BJ (cell line): ENCODE results near the gene UBE2Q1. TPM values are rescaled to one million over a fixed set of nuclear protein-coding genes. Genes with fewer than 3 reads are reported as not detected.
A peak's percentile ranks its signal among the peaks of the same experiment; 100 is the strongest.

Experiments
- CTCF ChIA-PET: fragments of 350-600 bp; formaldehyde crosslinking; extraction: SDS; loops from one replicate; lab custom pipeline; 2021; ENCODE audit warnings: antibody characterized with exemption, inconsistent platforms; lab: Yijun Ruan, JAX
- POLR2A ChIA-PET: fragments of 300-600 bp; sonication (Branson Sonifier 250); formaldehyde crosslinking; extraction: SDS; loops from one replicate; lab custom pipeline; 2021; ENCODE audit warnings: antibody characterized with exemption; lab: Charles Lee
- DNase-seq: peaks from one replicate; pipeline ENCODE4 v3.0.0-alpha.2; 2011; ENCODE audit warnings: low read depth
- H3K27me3 ChIP-seq: 2 replicates; pipeline ENCODE4 v1.6.0; 2011; ENCODE audit warnings: low read length; ENCODE audit not compliant: control insufficient read depth, insufficient read depth
- H3K36me3 ChIP-seq: 2 replicates; pipeline ENCODE4 v1.5.1; 2011; ENCODE audit warnings: low read length; ENCODE audit not compliant: control insufficient read depth, insufficient read depth
- H3K4me3 ChIP-seq: 2 replicates; pipeline ENCODE4 v1.5.1; 2011; ENCODE audit warnings: low read depth, mild to moderate bottlenecking, control low read depth, low read length
- polyA minus RNA-seq: library from RNA; depleted of rRNA, polyadenylated mRNA; stranded (reverse); fragments of >200 nt; gene quantifications from 2 replicates; pipeline ENCODE4 v1.2.3, GENCODE V29; 2011; rRNA and poly(A)+ RNA removed
- polyA plus RNA-seq: library from polyadenylated mRNA; depleted of rRNA; stranded (reverse); fragments of >200 nt; gene quantifications from 2 replicates; pipeline ENCODE4 v1.2.3, GENCODE V29; 2011; rRNA removed
- TF ChIP-seq, protein P1 (sequence below): IDR thresholded peaks from 2 replicates; pipeline ENCODE4 v1.5.1; 2011; ENCODE audit warnings: low read depth, mild to moderate bottlenecking, control low read depth, inconsistent platforms, low read length, moderate library complexity; ENCODE audit not compliant: insufficient read depth

UBE2Q1 gene
- polyA plus RNA-seq (11.0 and 16.1 TPM in 2 replicates), polyA minus RNA-seq (8.9 and 9.3 TPM in 2 replicates)

DNA sequence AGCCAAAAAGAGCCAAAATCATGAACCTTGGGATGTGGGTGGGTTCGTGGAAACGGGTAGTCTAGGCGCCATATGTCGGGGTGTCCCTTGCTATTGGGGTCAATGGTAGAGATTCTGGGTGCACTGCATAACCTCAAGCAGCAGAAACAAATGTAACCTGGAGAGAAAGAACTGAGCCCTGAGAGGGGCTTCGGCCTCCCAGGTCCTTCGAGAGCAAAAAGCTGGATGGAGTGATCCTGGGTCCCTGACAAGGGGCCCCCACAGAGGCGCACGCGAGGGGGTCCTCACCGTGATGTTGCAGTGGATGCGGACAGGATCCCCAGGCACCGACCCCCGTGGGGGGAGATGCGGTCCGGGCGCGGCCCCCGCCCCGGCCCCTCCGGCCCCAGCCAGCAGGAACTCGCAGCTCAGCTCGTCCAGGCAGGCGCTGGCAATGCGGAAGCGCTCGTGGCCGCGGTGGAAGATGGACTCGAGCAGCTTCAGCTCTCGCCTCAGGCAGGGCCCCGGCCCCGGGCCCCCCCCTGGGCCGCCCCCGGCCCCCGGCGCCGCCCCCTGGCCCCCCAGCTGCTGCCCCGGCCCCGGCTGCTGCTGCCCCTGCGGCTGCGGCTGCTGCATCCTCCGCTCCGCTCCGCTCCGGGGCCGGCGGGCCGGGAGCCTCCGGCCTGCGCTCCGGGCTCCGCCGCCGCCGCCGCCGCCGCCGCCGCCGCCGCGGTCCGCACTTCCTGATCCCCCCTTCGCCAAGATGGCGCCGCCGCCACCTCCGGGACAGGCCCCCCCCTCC is at the start of gene UBE2Q1:
TSS of gene UBE2Q1 (minus strand) at position 724 of the 781 bp plus-strand sequence. CDS start at position 615, 109 bp downstream.
- H3K27me3 ChIP-seq: no peaks in the 10 kb centered on the region
- peak within 1 kb of the TSS; percentile 85 for H3K4me3 ChIP-seq
- ChIA-PET POLR2A (no interaction called here), CTCF (interaction anchor here (0.7 to 2.0 kb wide), 3 partner anchors 12 to 317 kb away, joined by 3 to 4 read pairs (median 3); no protein-coding TSS in a partner anchor)
- H3K36me3 ChIP-seq: peaks cover 20% of the 10 kb centered on the region
- TF ChIP-seq, protein P1, sequence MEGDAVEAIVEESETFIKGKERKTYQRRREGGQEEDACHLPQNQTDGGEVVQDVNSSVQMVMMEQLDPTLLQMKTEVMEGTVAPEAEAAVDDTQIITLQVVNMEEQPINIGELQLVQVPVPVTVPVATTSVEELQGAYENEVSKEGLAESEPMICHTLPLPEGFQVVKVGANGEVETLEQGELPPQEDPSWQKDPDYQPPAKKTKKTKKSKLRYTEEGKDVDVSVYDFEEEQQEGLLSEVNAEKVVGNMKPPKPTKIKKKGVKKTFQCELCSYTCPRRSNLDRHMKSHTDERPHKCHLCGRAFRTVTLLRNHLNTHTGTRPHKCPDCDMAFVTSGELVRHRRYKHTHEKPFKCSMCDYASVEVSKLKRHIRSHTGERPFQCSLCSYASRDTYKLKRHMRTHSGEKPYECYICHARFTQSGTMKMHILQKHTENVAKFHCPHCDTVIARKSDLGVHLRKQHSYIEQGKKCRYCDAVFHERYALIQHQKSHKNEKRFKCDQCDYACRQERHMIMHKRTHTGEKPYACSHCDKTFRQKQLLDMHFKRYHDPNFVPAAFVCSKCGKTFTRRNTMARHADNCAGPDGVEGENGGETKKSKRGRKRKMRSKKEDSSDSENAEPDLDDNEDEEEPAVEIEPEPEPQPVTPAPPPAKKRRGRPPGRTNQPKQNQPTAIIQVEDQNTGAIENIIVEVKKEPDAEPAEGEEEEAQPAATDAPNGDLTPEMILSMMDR: no peak
- no peak for DNase-seq

- POLR2A ChIA-PET: no interaction called here
- TF ChIP-seq, protein P1: no peak
Measured at GRCh38 chr1:154607609-154608396, 49.3 kb upstream of the UBE2Q1 start, which contains the start of gene ADAR. Gene ADAR, minus strand, starts transcription at chr1:154608186. Its CDS starts 180 bp downstream, at chr1:154608006.

DNA sequence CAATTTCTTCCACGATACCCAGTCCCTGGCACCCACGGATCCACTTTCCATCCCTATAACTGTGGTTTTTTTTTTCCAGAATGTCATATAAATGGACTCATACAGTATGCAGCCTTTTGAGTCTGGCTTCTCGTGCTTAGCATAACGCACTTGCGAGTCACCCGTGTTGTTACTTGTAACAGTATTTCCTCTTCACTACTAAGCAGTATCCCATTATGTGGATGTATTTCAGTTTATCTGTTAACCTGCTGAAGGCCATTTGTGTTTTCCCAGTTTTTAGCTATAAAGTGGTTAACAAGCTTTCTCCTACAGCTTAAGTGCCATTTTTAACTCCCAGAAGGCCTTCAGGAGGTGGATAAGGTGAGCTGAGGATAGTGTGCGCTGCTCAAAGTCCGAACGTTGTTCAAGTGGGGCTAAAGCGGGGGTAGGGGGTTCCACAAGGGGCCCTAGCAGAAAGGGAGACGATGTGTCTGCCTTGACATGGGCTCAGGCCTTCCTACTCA is 48.7 kb upstream of the UBE2Q1 start:
- no peak for DNase-seq
- CTCF ChIA-PET: interaction anchor here (0.6 kb wide), 1 partner anchor 578 kb away, joined by 3 read pairs; no protein-coding TSS in a partner anchor
- no peaks in the 10 kb centered on the region for H3K27me3 ChIP-seq
- POLR2A ChIA-PET: no interaction called here
- H3K36me3 ChIP-seq: peaks cover 1% of the 10 kb centered on the region; the same call in 1 of the 2 replicates
- H3K4me3 ChIP-seq: peak overlapping the region; percentile 67
- TF ChIP-seq, protein P1: no peak

More at GRCh38 chr1:154607609-154608396, 49.3 kb upstream of the UBE2Q1 start, which contains the start of gene ADAR:
- DNase-seq: peak; percentile 79
- peak within 1 kb of the TSS; percentile 67 for H3K4me3 ChIP-seq
- no peaks in the 10 kb centered on the region for H3K27me3 ChIP-seq
- peaks cover 1% of the 10 kb centered on the region; the same call in 1 of the 2 replicates for H3K36me3 ChIP-seq
- CTCF ChIA-PET: interaction anchor here (0.6 kb wide), 1 partner anchor 578 kb away, joined by 3 read pairs; no protein-coding TSS in a partner anchor

GRCh38 chr1:154605534-154605933 is 47.1 kb upstream of the UBE2Q1 start:
- ChIA-PET CTCF (interaction anchor here (0.6 to 2.1 kb wide), 4 partner anchors 9 to 46 kb away, joined by 3 to 11 read pairs (median 3); no protein-coding TSS in a partner anchor), POLR2A (no interaction called here)
- Histone ChIP-seq H3K27me3 (no peaks in the 10 kb centered on the region), H3K36me3 (peaks cover 13% of the 10 kb centered on the region), H3K4me3 (no peak overlapping the region)
- no peak for DNase-seq
- TF ChIP-seq, protein P1: no peak
